HG03045 (cell line): ENCODE measurements around the gene ZBTB45.
A peak's percentile ranks its signal among the peaks of the same experiment; 100 is the strongest.
"Not testable (repeated sequence)": the region's sequence is repeated elsewhere in the genome, so short reads cannot be mapped to it uniquely, and the experiment has no call there.

ENCODE experiments used
- ATAC-seq: cut with Tn5 transposase; IDR thresholded peaks from one replicate; pipeline ENCODE4 v1.9.1; 2021; ENCODE audit warnings: mild to moderate bottlenecking, moderate library complexity; ENCODE audit not compliant: unreplicated experiment

Gene ZBTB45

GRCh38 chr19:58477130-58477529 is 42.5 kb downstream of the ZBTB45 start:
- no peak for ATAC-seq

- no peak for ATAC-seq
These were observed 43.1 kb downstream of the ZBTB45 start for GRCh38 chr19:58476498-58477015.

GRCh38 chr19:58475714-58476497 is 43.7 kb downstream of the ZBTB45 start, which contains the start of gene ZNF446:
ZNF446 (plus strand) TSS chr19:58476352; CDS start chr19:58477219, 867 bp downstream.
- ATAC-seq, result peak; percentile 81

- ATAC-seq, result no peak
These were observed 44.5 kb downstream of the ZBTB45 start for GRCh38 chr19:58474997-58475713.

- no peak for ATAC-seq
These were observed 45.2 kb downstream of the ZBTB45 start for GRCh38 chr19:58474291-58474996.

GRCh38 chr19:58473775-58474174 is 45.8 kb downstream of the ZBTB45 start:
- ATAC-seq, result no peak

GRCh38 chr19:58471736-58472135 is 47.9 kb downstream of the ZBTB45 start:
- no peak for ATAC-seq

- not testable (repeated sequence) for ATAC-seq
These were observed 48.6 kb downstream of the ZBTB45 start for GRCh38 chr19:58470837-58471543.

GRCh38 chr19:58469241-58470013 is 50.2 kb downstream of the ZBTB45 start:
- no peak for ATAC-seq

- no peak for ATAC-seq
These were observed 51.3 kb downstream of the ZBTB45 start for GRCh38 chr19:58468216-58468839.

GRCh38 chr19:58466760-58467589 is 52.6 kb downstream of the ZBTB45 start, which contains the start of gene ZNF324:
ZNF324 (plus strand) TSS chr19:58467080; CDS start chr19:58469186, 2,106 bp downstream.
- peak; percentile 85 for ATAC-seq

- peak; percentile 32 for ATAC-seq
These were observed 53.4 kb downstream of the ZBTB45 start for GRCh38 chr19:58466089-58466759.
